HS-5 (cell line): ENCODE data around the gene QKI.

Source experiments
- DNase-seq: peaks from one replicate; pipeline ENCODE4 v3.0.0-alpha.2; 2012; ENCODE audit warnings: low read depth

The QKI gene

DNA sequence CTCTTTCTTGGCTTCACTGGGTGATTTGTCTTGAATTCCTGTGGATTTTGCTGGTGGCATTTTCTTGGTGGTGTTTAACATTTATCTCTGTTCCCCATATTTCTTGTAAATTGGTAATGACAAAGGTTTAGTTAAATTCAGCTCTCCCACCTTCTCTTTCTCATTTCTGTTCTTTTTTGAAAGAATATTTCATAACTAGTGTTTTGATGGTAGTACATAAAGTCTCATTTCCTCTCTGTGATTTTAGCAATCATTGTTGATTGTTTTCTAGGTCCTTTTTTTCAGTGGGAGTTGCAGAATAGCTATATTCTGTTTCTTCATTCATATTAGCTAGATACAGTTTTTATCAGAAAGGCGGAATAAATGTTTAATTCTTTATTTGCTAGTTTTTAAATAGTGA is 73.1 kb downstream of the QKI start:
- no peak for DNase-seq

DNA sequence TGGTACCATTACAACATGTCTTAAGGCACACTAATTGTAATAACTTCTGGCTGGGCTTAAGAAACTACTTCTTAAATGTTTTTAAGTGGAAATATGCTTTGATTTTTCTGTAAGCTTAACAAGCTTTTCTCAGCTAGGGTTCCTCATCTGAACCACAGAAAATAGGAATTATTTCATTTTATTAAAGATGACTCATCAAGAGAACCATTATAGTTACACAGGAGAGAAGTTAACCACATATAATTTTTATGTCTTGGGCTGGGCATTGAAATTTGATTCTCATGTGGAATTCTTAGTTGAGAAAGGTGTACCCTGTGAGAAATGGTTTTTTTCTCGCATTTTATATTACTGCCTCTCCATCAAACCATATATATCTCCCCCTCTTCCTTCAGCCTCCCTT is 75.1 kb downstream of the QKI start:
- no peak for DNase-seq

DNA sequence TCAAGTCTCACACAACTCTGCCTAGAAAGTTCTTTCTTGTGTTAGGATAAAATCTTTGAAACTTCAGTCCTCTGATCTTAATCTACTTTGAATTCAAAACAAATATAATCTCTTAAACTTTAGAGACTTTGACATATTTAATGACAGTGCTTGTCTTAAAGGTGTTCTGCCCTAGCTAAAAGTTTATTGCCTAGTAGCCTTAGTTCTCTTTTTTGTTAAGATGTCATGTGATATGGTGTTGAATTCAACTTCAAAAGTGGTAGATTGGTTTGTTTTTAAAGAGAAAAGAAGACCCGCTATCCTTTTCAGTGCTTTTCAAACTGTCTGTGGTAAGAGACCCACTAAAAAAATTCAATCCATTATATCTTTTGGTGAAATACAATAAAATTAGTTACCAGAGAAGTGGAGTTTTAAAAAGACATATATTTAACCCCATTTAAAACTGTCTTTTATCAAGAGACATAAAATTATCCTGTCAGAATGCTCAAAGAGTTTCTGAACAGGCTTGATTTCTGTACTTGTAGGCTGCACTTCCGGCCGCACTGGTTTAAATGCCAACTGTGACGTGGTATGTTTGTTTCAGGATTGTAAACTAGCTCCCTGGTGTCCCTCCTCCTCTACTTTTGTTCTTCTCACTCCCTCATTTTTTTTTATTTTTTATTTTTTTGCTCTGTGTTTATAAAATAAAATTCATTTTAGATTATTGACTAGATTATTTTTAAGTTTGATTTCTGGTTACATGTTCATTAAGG is 76.5 kb downstream of the QKI start:
- DNase-seq: no peak

DNA sequence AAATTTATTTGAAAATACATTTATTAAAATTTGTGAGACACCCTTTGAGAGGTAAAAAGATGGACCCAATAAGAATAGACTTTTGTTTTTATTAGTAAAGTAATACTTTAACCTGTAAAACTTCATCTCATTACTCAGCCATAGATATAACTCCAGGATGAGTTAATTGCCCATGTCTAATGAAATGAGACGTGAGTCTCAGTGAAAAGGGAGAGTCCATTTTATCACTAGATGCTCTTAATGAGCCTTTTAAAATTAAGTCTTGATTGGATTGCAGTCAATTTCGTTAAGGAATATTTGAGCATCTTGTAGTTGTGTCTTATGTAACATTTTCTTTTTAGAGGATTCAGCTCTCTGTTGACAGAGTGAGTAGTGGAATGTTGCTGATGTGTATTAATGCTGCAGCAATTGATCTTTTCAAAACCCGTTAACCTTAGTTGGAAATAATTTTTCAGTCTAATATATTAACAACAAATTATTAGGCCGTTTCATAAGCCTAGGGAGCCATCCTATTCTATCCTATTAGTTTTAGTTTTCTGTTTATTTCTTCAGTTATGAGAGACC is 77.3 kb downstream of the QKI start:
- no peak for DNase-seq

- DNase-seq: no peak
Measured at GRCh38 chr6:163494279-163494727, 79.8 kb downstream of the QKI start.

GRCh38 chr6:163496205-163496604 is 81.7 kb downstream of the QKI start:
- DNase-seq: no peak

GRCh38 chr6:163500105-163500504 is 85.6 kb downstream of the QKI start:
- no peak for DNase-seq

DNA sequence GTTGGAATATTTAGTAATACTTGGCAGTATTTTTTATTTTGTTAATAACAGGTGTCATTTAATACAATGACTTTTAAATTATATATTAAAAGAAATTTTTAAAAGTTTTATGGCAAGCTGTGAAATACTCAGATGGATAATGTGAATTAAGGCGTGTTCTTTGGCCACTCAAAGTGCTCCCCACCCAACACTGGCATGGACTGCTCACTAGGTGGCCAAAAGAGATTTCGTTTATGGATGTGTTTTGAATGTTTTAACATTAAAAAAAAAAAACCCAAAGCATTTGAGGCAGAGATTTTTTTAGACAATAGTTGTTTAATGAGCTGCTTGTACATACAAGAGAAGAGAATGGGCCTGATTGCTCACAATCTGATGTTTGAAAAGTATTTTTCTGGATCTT is 86.5 kb downstream of the QKI start:
- no peak for DNase-seq

DNA sequence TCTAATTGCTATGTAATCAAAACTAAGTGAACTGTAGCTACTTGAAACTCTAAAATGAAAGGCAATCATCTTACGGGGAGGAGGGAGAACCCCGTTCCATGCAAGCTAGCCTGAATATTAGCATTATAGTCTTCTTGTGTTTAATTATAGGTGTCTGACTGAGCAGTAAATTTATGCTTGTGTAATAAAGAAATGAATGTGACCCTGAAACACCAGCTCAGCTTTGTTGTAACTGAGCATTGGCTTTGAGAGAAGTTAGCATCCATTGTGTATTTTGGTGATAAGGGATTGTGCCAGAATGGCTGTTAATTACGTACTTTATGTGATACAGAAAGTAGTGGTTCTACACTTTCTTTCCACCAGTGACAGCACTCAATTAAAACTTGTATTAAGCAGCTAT is 86.9 kb downstream of the QKI start:
- no peak for DNase-seq

GRCh38 chr6:163504984-163505640 is 90.6 kb downstream of the QKI start:
- no peak for DNase-seq

DNA sequence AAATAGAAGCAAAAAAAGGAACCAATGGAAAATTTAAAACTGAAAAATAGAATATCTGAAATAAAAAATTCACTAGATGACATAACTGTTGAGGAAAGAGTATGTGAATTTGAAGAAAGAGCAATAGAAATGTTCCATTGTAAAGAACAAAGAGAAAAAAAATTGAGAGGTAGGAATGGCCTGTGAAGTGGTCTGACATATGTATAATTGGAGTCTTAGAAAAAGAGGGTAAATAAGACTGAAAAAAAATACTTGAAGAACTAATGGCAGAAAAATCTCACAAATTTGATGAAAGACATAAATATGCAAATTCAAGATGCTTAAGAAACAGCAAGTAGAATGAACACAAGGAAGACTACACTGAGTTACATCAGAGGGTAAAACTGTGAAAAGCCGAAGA is 93.4 kb downstream of the QKI start:
- DNase-seq: no peak

GRCh38 chr6:163513003-163513402 is 98.5 kb downstream of the QKI start:
- no peak for DNase-seq

DNA sequence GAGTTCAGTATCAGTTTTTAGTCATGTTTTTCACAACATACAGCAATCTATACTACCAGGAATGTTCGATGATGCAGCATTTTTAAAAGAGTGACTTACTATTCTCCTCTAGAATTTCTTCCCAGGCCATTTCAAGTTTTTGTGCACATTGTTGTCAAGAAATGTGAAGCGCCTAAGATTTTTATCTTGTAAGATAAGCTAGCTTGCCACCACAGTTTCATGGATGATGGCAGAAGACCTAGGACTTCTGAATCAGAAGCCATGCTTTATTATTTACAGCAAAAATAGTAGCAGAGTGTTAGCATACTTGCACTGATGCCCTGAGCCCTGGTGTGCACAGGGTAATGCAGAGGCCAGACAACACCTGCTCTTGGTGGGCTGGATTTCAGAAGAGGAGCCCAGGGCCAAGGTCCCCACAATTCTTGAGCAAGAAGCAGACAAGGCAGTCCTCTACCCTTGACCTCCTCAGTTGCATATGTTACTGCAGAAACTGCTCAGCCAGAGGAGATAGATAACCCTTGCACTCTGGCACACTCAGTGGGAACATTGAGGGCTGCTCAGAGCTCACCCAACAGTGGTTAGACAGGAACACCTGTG is 99.2 kb downstream of the QKI start:
- DNase-seq: no peak

DNA sequence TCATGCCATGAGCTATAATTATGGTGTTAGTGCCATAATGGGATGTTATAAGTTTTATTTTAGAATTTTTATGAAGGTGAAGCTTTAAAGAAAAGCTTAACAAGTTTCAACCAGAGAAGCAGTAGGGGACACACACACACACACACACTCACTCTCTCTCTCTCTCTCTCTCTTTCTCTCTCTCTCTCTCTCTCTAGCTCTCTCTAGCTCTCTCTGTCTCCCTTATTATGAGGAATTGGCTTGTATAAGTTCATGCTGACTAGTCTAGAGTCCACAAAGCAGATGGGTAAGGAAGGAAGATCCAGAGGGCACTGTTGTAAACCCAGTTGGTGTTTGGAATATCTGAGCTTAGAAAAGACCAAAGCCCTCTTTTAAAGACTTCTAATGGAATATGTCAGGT is 102.4 kb downstream of the QKI start:
- no peak for DNase-seq

DNA sequence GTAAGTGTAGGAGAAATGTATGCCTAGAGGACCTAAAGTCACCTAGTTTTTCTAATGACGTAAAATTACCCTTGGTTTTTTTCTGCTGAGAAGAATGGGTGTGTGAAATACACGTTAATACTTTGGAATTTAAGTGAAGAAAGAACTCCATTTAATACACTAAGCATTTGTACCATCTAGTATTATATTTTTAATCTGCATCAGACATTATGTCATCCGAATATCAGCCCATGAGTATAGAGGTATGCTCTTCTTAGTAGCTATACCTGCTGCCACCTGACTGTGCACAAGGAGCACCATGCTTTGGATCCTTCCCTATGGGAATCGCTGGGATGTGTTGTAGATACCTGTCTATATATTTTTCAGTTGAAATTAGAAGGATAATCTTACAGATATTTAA is 106.4 kb downstream of the QKI start:
- no peak for DNase-seq

DNA sequence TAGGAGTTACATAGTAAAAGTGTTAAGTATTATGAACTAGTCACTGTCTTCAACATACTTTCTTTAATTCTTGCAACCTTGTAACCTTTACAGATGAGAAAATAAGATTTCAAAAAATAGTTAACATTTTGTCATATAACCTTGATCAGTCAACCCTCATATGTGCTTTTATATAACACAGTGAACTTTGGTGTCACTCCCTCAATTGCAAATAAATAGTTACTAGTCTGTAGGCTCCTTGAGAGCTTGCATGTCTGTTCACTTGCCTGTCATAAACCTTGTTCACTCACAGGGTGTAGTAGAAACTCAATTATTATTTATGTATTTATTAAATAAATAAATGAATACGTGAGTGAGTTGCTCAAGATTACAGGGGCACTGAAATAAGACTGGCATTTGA is 107.5 kb downstream of the QKI start:
- DNase-seq: no peak

DNA sequence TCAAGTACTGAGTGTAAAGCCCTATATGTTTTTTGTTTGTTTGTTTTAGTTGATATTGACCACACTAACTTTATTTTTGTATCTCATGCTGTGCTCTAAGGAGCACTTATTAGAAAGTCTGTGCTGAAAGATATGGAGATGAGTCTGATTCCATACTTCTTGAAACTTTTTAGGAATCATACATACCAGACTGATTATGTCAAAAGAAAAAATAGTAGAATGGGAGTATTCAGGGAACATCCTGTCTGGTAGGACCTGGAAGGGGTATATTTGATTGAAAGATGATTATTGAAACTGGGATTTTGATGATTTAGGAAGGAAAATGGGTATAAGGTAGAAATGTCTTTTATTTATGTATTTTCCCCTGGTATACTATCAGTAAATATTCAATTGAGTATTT is 111.4 kb downstream of the QKI start:
- DNase-seq: no peak

DNA sequence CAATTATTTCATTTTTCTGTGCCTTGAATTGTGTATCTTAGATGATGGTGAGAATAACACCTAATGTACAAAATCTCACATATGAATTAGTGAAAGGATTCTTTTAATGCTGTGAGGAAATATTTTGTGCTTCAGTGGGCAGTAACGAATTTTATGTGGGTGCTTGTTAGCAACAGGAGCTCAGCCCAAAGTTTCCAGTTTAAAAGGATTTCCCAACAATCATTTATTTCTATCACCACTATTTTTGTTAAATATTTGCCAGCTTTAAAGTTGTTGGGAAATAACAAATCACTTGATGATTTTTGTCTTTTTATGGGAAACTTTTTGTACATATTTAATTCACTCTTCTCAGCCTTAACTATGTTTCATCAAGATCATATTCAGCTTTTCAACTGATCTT is 111.8 kb downstream of the QKI start:
- DNase-seq: no peak

GRCh38 chr6:163527291-163527690 is 112.8 kb downstream of the QKI start:
- DNase-seq: no peak

GRCh38 chr6:163529605-163530004 is 115.1 kb downstream of the QKI start:
- peak; percentile 96 for DNase-seq

DNA sequence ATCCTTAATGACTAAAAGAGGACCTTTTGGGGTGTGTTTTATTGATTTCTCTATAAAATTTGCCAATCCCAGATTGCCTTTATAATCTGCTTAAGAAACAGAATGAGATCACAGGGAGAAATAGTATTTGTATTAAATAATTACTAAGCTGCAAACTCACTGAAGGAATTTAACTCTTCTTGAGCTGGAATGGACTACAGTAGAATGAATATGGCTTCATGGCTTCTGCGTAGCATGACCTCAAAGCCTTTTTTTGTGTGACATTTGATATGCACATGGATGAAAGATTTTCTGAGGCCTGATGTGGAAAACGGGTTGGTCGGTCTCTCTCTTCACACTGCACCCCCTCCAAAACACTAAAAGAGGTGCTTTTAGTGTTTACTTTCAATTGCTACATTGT is 115.9 kb downstream of the QKI start:
- no peak for DNase-seq

DNA sequence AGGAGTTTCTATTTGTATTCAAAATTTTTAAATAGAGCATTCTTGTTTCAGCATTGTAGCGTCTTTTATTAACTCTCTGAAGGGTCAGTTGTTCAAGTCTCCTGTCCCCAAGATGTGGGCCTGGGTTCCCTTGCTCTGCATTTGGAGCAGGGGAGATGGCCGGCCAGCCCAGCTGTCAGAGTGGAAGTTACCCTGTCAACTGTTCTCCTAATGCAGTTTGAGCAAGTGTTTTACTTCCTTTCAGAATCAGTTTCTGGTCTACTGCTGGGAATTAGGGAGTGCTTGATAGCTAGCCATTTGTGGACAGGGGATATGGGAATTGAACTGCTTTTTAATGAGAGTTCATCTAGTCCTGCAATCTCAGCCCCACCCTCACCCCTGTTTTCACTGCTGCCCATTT is 116.6 kb downstream of the QKI start:
- DNase-seq: no peak

GRCh38 chr6:163532526-163533078 is 118.1 kb downstream of the QKI start:
- DNase-seq: no peak
